HFFc6 (cell line): ENCODE data around the gene RALY. TPM values are rescaled to one million over a fixed set of nuclear protein-coding genes. Genes with fewer than 3 reads are reported as not detected.

Experiments used
- DNase-seq: peaks from one replicate; pipeline ENCODE4 v3.0.0-alpha.2; 2018
- H3K27ac Mint-ChIP-seq: 2 replicates; pipeline ENCODE4 v1.8.0; 2020; ENCODE audit warnings: mild to moderate bottlenecking, mixed read lengths
- H3K27me3 Mint-ChIP-seq: 2 replicates; pipeline ENCODE4 v1.8.0; 2021; ENCODE audit warnings: mild to moderate bottlenecking, moderate library complexity, mixed read lengths; ENCODE audit not compliant: insufficient read depth
- H3K36me3 Mint-ChIP-seq: 2 replicates; pipeline ENCODE4 v1.8.0; 2021; ENCODE audit warnings: low read depth, mixed read lengths
- H3K4me1 Mint-ChIP-seq: 2 replicates; pipeline ENCODE4 v1.8.0; 2020; ENCODE audit warnings: low read depth, mixed read lengths
- H3K4me3 Mint-ChIP-seq: 2 replicates; pipeline ENCODE4 v1.8.0; 2020; ENCODE audit warnings: mild to moderate bottlenecking, moderate library complexity, mixed read lengths
- H3K9me3 Mint-ChIP-seq: 2 replicates; pipeline ENCODE4 v1.8.0; 2020; ENCODE audit warnings: mild to moderate bottlenecking, mixed read lengths
- total RNA-seq, 6 experiments: library from RNA; stranded (reverse); fragmentation: NEBNext Ultra II Directional; extraction: Animal tissue kit (Norgen Biotek cat#: 25700); gene quantifications; 2 replicates in 1 of 6; 3 replicates in 5 of 6; pipeline ENCODE4 v1.2.3, GENCODE V29; 2021
- TF ChIP-seq, protein P1 (sequence below): fragments of 200-600 bp; sonication (generic); IDR thresholded peaks from 2 replicates; pipeline ENCODE4 v1.5.0; 2021; ENCODE audit warnings: antibody characterized with exemption, mild to moderate bottlenecking

Gene RALY
- total RNA-seq, 6 experiments from 2014 or later: 108 to 124 (median 118) TPM

GRCh38 chr20:33951171-33951570 is 42.5 kb upstream of the RALY start:
- Mint-ChIP-seq H3K27me3 (peaks cover 19% of the 10 kb centered on the region), H3K36me3 (peaks cover 21% of the 10 kb centered on the region)
- TF ChIP-seq, protein P1, sequence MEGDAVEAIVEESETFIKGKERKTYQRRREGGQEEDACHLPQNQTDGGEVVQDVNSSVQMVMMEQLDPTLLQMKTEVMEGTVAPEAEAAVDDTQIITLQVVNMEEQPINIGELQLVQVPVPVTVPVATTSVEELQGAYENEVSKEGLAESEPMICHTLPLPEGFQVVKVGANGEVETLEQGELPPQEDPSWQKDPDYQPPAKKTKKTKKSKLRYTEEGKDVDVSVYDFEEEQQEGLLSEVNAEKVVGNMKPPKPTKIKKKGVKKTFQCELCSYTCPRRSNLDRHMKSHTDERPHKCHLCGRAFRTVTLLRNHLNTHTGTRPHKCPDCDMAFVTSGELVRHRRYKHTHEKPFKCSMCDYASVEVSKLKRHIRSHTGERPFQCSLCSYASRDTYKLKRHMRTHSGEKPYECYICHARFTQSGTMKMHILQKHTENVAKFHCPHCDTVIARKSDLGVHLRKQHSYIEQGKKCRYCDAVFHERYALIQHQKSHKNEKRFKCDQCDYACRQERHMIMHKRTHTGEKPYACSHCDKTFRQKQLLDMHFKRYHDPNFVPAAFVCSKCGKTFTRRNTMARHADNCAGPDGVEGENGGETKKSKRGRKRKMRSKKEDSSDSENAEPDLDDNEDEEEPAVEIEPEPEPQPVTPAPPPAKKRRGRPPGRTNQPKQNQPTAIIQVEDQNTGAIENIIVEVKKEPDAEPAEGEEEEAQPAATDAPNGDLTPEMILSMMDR: no peak

GRCh38 chr20:33954504-33954903 is 39.2 kb upstream of the RALY start:
- Mint-ChIP-seq H3K27me3 (peaks cover 16% of the 10 kb centered on the region), H3K9me3 (peaks cover 3% of the 10 kb centered on the region), H3K4me3 (no peak overlapping the region), H3K4me1 (no peaks in the 10 kb centered on the region), H3K36me3 (peaks cover 1% of the 10 kb centered on the region; the same call in 1 of the 2 replicates), H3K27ac (no peak overlapping the region)
- TF ChIP-seq, protein P1: no peak
- no peak for DNase-seq

More at GRCh38 chr20:33951171-33951570, 42.5 kb upstream of the RALY start:
- H3K4me1 Mint-ChIP-seq: peaks cover 2% of the 10 kb centered on the region
- no peak overlapping the region for H3K4me3 Mint-ChIP-seq
- no peak for DNase-seq
- peaks cover 28% of the 10 kb centered on the region for H3K9me3 Mint-ChIP-seq
- H3K27ac Mint-ChIP-seq: no peak overlapping the region

DNA sequence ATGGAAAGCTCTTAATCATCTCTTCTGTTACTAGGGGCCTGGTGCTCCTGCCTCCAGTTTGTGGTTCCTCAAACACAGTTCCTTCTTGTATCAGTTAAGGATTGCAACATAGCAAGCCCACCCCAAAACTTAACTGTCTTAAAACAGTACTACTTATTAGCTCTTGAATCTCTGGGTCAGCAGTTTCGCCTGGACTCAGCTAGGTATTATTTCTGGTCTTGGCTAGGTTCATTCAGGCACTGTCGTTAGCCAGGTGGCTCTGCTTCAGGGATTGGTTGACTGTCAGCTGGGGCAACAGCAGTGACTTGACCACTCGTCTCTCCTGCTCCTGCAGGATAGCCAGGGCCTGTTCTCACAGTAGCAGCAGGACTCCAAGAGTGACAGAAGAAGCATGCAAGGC is 30.0 kb upstream of the RALY start:
- Mint-ChIP-seq H3K4me1 (0 out of 2 replicates have a peak, but pooled peaks cover 6% of the 10 kb centered on the region), H3K27me3 (peaks cover 4% of the 10 kb centered on the region), H3K36me3 (no peaks in the 10 kb centered on the region), H3K4me3 (no peak overlapping the region), H3K9me3 (no peaks in the 10 kb centered on the region), H3K27ac (no peak overlapping the region)
- no peak for DNase-seq
- TF ChIP-seq, protein P1: no peak

DNA sequence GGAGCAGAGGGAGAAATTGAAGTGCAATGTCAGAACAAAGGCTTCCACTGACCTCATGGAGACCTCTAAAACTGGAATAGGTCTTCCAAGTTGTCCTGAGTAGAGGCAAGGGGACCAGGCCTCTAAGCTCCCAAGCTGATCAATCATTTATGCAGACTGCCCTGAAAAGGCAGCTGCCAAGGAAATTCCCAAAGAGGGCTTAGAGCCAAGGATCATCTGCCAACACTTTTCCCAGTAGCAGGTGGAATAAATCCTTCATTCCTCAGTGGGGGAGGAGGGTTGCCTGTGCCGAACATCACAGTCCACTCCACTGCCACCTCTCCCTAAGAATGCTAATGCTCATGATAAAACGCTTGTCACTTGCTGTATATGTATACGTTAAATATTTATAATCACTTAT is 29.3 kb upstream of the RALY start:
- H3K4me1 Mint-ChIP-seq: 0 out of 2 replicates have a peak, but pooled peaks cover 6% of the 10 kb centered on the region
- no peak for DNase-seq
- TF ChIP-seq, protein P1: no peak
- H3K4me3 Mint-ChIP-seq: no peak overlapping the region
- no peaks in the 10 kb centered on the region for H3K9me3 Mint-ChIP-seq
- no peak overlapping the region for H3K27ac Mint-ChIP-seq
- no peaks in the 10 kb centered on the region for H3K36me3 Mint-ChIP-seq
- peaks cover 5% of the 10 kb centered on the region for H3K27me3 Mint-ChIP-seq

GRCh38 chr20:33967126-33967525 is 26.6 kb upstream of the RALY start:
- Mint-ChIP-seq H3K36me3 (no peaks in the 10 kb centered on the region), H3K4me1 (0 out of 2 replicates have a peak, but pooled peaks cover 6% of the 10 kb centered on the region), H3K27ac (no peak overlapping the region), H3K4me3 (no peak overlapping the region), H3K27me3 (peaks cover 5% of the 10 kb centered on the region), H3K9me3 (no peaks in the 10 kb centered on the region)
- TF ChIP-seq, protein P1: no peak
- DNase-seq: no peak

DNA sequence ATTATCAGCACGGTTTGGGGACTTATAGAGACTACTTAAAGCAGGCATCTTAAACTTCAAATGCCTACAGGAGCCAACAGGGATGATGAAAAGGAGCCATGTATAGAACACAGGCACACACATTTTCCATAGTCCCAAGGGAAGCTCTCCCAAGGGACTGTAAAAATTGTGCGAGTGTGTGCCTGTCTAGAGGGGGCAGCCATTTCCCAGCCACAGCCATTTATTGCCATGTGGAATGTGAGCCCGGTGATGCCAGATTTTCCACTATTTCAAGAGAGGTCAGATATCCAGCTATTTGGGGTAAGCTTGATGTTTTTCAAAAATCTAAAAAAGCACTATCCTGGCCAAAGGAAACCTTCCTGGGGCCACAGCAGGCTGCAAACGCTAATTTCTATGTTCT is 24.1 kb upstream of the RALY start:
- Mint-ChIP-seq H3K9me3 (no peaks in the 10 kb centered on the region), H3K4me1 (no peaks in the 10 kb centered on the region), H3K4me3 (no peak overlapping the region), H3K36me3 (no peaks in the 10 kb centered on the region), H3K27me3 (peaks cover 6% of the 10 kb centered on the region; the same call in 1 of the 2 replicates), H3K27ac (no peak overlapping the region)
- TF ChIP-seq, protein P1: no peak
- no peak for DNase-seq
